Activated B cell treated with CpG ODN at 0.5 μM for 24 hours (primary cell): ENCODE measurements around the gene LAMC1. TPM values are rescaled to one million over a fixed set of nuclear protein-coding genes. Genes with fewer than 3 reads are reported as not detected.
"Not testable (repeated sequence)": the region's sequence is repeated elsewhere in the genome, so short reads cannot be mapped to it uniquely, and the experiment has no call there.

Experiments
- ATAC-seq: fragments of 200-7000 bp; cut with Tn5 transposase; one replicate; pipeline ENCODE4 v1.10.0; 2021; ENCODE audit warnings: low read depth, mild to moderate bottlenecking, moderate library complexity
- CTCF ChIA-PET: fragments of 350-600 bp; sonication (Branson Sonifier 250); formaldehyde crosslinking; loops from one replicate; lab custom pipeline; 2021; ENCODE audit warnings: antibody characterized with exemption; lab: Charles Lee
- POLR2A ChIA-PET: fragments of 350-600 bp; sonication (Branson Sonifier 250); formaldehyde crosslinking; loops from one replicate; lab custom pipeline; 2021; ENCODE audit warnings: antibody characterized with exemption; lab: Charles Lee
- DNase-seq: peaks from one replicate; pipeline ENCODE4 v3.0.0; 2022
- H3K27ac Mint-ChIP-seq: one replicate; pipeline ENCODE4 v1.8.0; 2020; ENCODE audit warnings: mixed read lengths
- H3K27me3 Mint-ChIP-seq: one replicate; pipeline ENCODE4 v1.8.0; 2021; ENCODE audit warnings: mixed read lengths
- H3K36me3 Mint-ChIP-seq: one replicate; pipeline ENCODE4 v1.8.0; 2021; ENCODE audit warnings: low read depth, mixed read lengths
- H3K4me1 Mint-ChIP-seq: one replicate; pipeline ENCODE4 v1.8.0; 2021; ENCODE audit warnings: mixed read lengths
- H3K4me3 Mint-ChIP-seq: one replicate; pipeline ENCODE4 v1.8.0; 2020; ENCODE audit warnings: mild to moderate bottlenecking, mixed read lengths
- H3K9me3 Mint-ChIP-seq: one replicate; pipeline ENCODE4 v1.8.0; 2020; ENCODE audit warnings: mixed read lengths
- CTCF ChIP-seq: fragments of 200-600 bp; IDR thresholded peaks from one replicate; pipeline ENCODE4 v1.8.0; 2022; ENCODE audit warnings: antibody characterized with exemption, mild to moderate bottlenecking
- intact Hi-C: fragments of 100-400 bp; cut with micrococcal nuclease; formaldehyde crosslinking; loops from one replicate; pipeline ENCODE4 v1.15.1; 2024
- total RNA-seq: library from RNA; stranded (reverse); gene quantifications from 2 replicates; pipeline ENCODE4 v1.2.3, GENCODE V29; 2022

The LAMC1 gene
- total RNA-seq, 1 donor from 2014 or later: 31.8 TPM

- H3K27me3 Mint-ChIP-seq: peaks cover 6% of the 10 kb centered on the region
- ATAC-seq (peak; percentile 67), DNase-seq (no peak)
- no peaks in the 10 kb centered on the region for H3K9me3 Mint-ChIP-seq
- peak overlapping the region; percentile 50 for H3K4me3 Mint-ChIP-seq
- intact Hi-C loops: loop anchor here (1.0 to 2.0 kb wide), 4 partner anchors 18 to 109 kb away; no protein-coding TSS in a partner anchor
- TF ChIP-seq CTCF: no peak
- H3K36me3 Mint-ChIP-seq: peaks cover 1% of the 10 kb centered on the region
- POLR2A ChIA-PET: interaction anchor here (0.7 to 1.4 kb wide), 2 partner anchors 20 to 23 kb away, joined by 3 to 9 read pairs; no protein-coding TSS in a partner anchor
- peaks cover 33% of the 10 kb centered on the region for H3K4me1 Mint-ChIP-seq
- CTCF ChIA-PET: interaction anchor here (1.0 to 2.0 kb wide), 4 partner anchors 23 to 109 kb away, joined by 3 to 7 read pairs (median 4); no protein-coding TSS in a partner anchor
- no peak overlapping the region for H3K27ac Mint-ChIP-seq
Measured at GRCh38 chr1:183070923-183071618, 47.9 kb downstream of the LAMC1 start.

- H3K9me3 Mint-ChIP-seq, POLR2A ChIA-PET, H3K4me3 Mint-ChIP-seq, DNase-seq, ATAC-seq, H3K27me3 Mint-ChIP-seq, intact Hi-C loops, H3K27ac Mint-ChIP-seq, H3K36me3 Mint-ChIP-seq: not testable (repeated sequence)
- H3K4me1 Mint-ChIP-seq: peaks cover 33% of the 10 kb centered on the region
- CTCF ChIA-PET: interaction anchor here (1.5 kb wide), 1 partner anchor 110 kb away, joined by 4 read pairs; no protein-coding TSS in a partner anchor
Measured at GRCh38 chr1:183072595-183072994, 49.4 kb downstream of the LAMC1 start.

- Mint-ChIP-seq H3K36me3 (no peaks in the 10 kb centered on the region), H3K4me1 (peaks cover 33% of the 10 kb centered on the region)
Measured at GRCh38 chr1:183073320-183073719, 50.1 kb downstream of the LAMC1 start.

GRCh38 chr1:183074215-183074614 lies 51.0 kb downstream of the LAMC1 start:
- no peak for TF ChIP-seq CTCF
- Mint-ChIP-seq H3K27me3 (peaks cover 9% of the 10 kb centered on the region), H3K4me1 (peaks cover 36% of the 10 kb centered on the region), H3K27ac (no peak overlapping the region), H3K9me3 (no peaks in the 10 kb centered on the region), H3K4me3 (no peak overlapping the region), H3K36me3 (no peaks in the 10 kb centered on the region)
- ChIA-PET CTCF (no interaction called here), POLR2A (no interaction called here)
- ATAC-seq (no peak), DNase-seq (no peak)
- intact Hi-C loops: no loop called here

More at GRCh38 chr1:183073320-183073719, 50.1 kb downstream of the LAMC1 start:
- intact Hi-C loops: no loop called here
- H3K27ac Mint-ChIP-seq: no peak overlapping the region
- DNase-seq (no peak), ATAC-seq (no peak)
- ChIA-PET POLR2A (no interaction called here), CTCF (no interaction called here)
- H3K4me3 Mint-ChIP-seq: no peak overlapping the region
- no peak for TF ChIP-seq CTCF
- H3K9me3 Mint-ChIP-seq: no peaks in the 10 kb centered on the region
- H3K27me3 Mint-ChIP-seq: peaks cover 9% of the 10 kb centered on the region

GRCh38 chr1:183075861-183076260 lies 52.6 kb downstream of the LAMC1 start:
- ChIA-PET CTCF (no interaction called here), POLR2A (no interaction called here)
- no peak for ATAC-seq
- peaks cover 9% of the 10 kb centered on the region for H3K27me3 Mint-ChIP-seq
- intact Hi-C loops: no loop called here
- no peak for TF ChIP-seq CTCF
- no peaks in the 10 kb centered on the region for H3K9me3 Mint-ChIP-seq
- H3K4me1 Mint-ChIP-seq: peaks cover 25% of the 10 kb centered on the region
- H3K36me3 Mint-ChIP-seq: no peaks in the 10 kb centered on the region
- H3K27ac Mint-ChIP-seq: no peak overlapping the region
- DNase-seq: no peak
- H3K4me3 Mint-ChIP-seq: no peak overlapping the region
